LNCaP clone FGC (cell line): Measurements from ENCODE around the gene GLI3.

ENCODE experiments used
- DNase-seq: peaks from one replicate; pipeline ENCODE4 v3.0.0-alpha.2; 2011; ENCODE audit warnings: low read depth
- H3K4me3 ChIP-seq: 2 replicates; pipeline ENCODE4 v1.5.1; 2011; ENCODE audit warnings: mild to moderate bottlenecking, low read depth, low read length, control low read depth
- CTCF ChIP-seq: IDR thresholded peaks from 2 replicates; pipeline ENCODE4 v1.5.1; 2012; ENCODE audit warnings: mild to moderate bottlenecking; ENCODE audit not compliant: control insufficient read depth, insufficient read depth; ENCODE audit errors: extremely low read depth

The GLI3 gene

GRCh38 chr7:42128703-42129102 is 108.3 kb downstream of the GLI3 start:
- peak; percentile 73 for TF ChIP-seq CTCF
- peak; percentile 18 for DNase-seq
- no peak overlapping the region for H3K4me3 ChIP-seq

GRCh38 chr7:42127232-42127622 is 109.8 kb downstream of the GLI3 start:
- no peak for DNase-seq
- no peak for TF ChIP-seq CTCF
- H3K4me3 ChIP-seq: no peak overlapping the region

- TF ChIP-seq CTCF: no peak
These were observed 110.4 kb downstream of the GLI3 start for GRCh38 chr7:42126475-42127231.

GRCh38 chr7:42125321-42125720 is 111.7 kb downstream of the GLI3 start:
- TF ChIP-seq CTCF: no peak
- H3K4me3 ChIP-seq: no peak overlapping the region

More at GRCh38 chr7:42126475-42127231, 110.4 kb downstream of the GLI3 start:
- H3K4me3 ChIP-seq: no peak overlapping the region
- DNase-seq: no peak

GRCh38 chr7:42123716-42124115 is 113.3 kb downstream of the GLI3 start:
- no peak for DNase-seq
- TF ChIP-seq CTCF: no peak
- H3K4me3 ChIP-seq: no peak overlapping the region

More at GRCh38 chr7:42125321-42125720, 111.7 kb downstream of the GLI3 start:
- no peak for DNase-seq

- DNase-seq: no peak
- no peak for TF ChIP-seq CTCF
- no peak overlapping the region for H3K4me3 ChIP-seq
These were observed 116.8 kb downstream of the GLI3 start for GRCh38 chr7:42120191-42120590.

- TF ChIP-seq CTCF: no peak
- H3K4me3 ChIP-seq: no peak overlapping the region
- DNase-seq: no peak
These were observed 119.8 kb downstream of the GLI3 start for GRCh38 chr7:42117201-42117600.
